ENCODE measurements around the gene APOBEC4. TPM values are rescaled to one million over a fixed set of nuclear protein-coding genes. Genes with fewer than 3 reads are reported as not detected.

Gene APOBEC4
- total RNA-seq, 1 donor = not detected

DNA sequence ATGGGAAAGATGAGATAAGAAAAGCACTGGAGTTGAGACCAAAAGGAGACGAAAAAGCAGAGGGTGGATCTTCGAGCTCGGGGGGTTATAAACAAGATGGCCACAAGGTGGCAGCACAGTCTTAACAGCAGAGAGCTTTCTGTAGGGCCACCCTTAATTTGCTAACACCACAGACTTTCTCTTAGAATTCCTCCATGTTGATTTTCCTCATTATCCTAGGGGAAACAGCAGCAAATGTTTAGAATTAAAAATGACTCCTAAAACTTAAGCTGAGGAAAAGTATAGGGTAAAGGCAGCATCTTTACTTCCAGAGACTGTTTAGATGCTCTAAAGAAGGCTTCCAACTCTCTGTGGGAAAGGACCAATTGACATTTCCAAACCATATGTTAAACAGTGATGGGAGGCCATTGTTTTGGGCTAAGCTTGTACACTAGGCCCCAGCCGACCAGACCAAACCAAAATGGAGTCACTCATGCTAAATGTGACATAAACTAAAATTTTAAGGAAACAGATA, 2.5 kb upstream of the APOBEC4 start:
- peak; percentile 93 for DNase-seq (ENCODE audit: low read depth)
- no peak overlapping the region for H3K4me3 ChIP-seq (ENCODE audit: low read depth, low read length)
- TF ChIP-seq, protein P1, sequence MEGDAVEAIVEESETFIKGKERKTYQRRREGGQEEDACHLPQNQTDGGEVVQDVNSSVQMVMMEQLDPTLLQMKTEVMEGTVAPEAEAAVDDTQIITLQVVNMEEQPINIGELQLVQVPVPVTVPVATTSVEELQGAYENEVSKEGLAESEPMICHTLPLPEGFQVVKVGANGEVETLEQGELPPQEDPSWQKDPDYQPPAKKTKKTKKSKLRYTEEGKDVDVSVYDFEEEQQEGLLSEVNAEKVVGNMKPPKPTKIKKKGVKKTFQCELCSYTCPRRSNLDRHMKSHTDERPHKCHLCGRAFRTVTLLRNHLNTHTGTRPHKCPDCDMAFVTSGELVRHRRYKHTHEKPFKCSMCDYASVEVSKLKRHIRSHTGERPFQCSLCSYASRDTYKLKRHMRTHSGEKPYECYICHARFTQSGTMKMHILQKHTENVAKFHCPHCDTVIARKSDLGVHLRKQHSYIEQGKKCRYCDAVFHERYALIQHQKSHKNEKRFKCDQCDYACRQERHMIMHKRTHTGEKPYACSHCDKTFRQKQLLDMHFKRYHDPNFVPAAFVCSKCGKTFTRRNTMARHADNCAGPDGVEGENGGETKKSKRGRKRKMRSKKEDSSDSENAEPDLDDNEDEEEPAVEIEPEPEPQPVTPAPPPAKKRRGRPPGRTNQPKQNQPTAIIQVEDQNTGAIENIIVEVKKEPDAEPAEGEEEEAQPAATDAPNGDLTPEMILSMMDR (IDR thresholded peaks at IDR 0.05; ENCODE audit: insufficient read depth, low read length) = peak; percentile 82

DNA sequence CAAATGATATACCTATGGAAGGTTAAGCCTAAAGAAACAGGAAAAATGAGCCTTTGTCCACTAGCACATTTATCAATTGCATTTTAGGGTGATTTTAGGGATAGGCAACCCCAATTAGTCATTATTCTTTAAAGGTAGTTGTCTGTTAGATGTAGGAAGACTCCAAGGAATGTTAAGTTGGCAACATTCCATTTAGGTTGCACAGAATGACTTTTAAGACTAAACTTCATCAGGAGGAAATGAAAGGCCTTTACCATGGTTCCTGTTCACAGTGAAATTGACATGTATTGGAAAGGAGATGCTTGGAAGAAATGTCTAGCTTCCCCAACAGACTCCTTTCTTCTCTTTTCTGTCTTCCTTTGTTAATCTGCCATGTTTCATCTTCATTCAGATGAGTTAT, 1.6 kb upstream of the APOBEC4 start:
- TF ChIP-seq, protein P1 (IDR thresholded peaks at IDR 0.05; ENCODE audit: insufficient read depth, low read length) = no peak
- no peak for DNase-seq (ENCODE audit: low read depth)

DNA sequence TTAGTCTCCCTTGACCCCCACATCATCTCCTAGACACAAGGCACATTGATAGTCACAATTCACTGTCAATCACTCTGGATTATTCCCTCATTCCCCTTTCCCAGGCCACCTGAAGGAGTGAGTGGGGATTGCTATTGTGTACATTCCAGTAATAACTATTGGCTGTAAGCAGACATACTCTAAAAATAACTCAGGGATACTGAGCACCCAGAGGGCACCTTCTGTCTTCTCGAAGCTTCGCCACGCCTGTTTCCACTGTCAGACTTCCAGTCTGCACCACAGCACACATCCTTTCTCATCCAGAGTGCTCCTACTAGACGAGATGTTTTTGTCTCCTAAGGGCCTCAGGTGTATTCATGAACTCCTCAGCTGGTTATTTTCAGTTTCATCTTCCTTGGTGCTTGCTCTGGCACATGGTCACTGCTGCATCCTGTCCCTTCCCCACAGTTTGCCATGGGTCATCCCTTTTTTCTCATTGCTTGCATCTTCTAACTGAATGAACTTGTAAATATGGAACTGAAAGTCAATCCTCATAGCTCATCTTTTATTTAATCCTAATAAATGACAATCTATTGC, 848 bp upstream of the APOBEC4 start:
- no peak for DNase-seq (ENCODE audit: low read depth)
- no peak overlapping the region for H3K4me3 ChIP-seq (ENCODE audit: low read depth, low read length)
- TF ChIP-seq, protein P1 (IDR thresholded peaks at IDR 0.05; ENCODE audit: insufficient read depth, low read length) = no peak

More for the DNA sequence above, 1.6 kb upstream of the APOBEC4 start:
- no peak overlapping the region for H3K4me3 ChIP-seq (ENCODE audit: low read depth, low read length)

DNA sequence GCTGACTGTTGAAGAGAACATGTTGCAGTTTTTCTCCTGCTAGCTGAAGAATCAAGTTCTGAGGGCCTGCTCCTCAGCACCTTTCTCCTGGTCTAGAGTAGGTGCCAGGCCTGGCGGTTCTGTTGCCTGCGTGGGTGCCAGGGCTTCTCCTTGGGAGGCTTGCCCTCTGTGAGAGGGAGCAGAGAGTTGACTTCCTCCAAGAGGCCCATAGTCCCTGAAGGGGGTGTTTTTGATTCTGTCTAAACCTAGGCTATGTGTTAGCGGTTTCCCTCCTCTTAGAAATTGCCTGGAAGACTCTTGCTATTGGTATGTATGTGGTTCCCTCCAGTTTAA, 312 bp upstream of the APOBEC4 start:
- no peak for DNase-seq (ENCODE audit: low read depth)
- TF ChIP-seq, protein P1 (IDR thresholded peaks at IDR 0.05; ENCODE audit: insufficient read depth, low read length) = no peak
- no peak overlapping the region for H3K4me3 ChIP-seq (ENCODE audit: low read depth, low read length)

DNA sequence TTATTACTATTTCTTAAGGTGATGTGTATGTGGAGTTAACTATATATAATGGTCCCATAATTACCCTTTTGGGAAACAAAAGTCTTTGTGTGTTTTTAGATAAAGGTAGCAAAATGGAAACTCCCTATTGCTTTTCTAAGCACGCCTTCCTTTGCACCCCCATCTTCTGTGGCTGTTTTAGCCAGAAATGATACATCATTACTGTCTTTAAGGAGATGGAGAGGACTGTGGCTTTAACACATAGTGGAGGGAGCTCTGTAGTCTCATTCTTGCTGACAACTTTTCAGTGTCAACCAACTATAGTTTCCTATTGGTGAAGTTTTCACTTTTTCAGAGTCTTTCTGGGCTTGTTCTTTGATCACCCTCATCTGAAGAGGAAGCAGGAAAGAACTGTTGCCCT, 1.0 kb downstream of the APOBEC4 start:
- TF ChIP-seq, protein P1 (IDR thresholded peaks at IDR 0.05; ENCODE audit: insufficient read depth, low read length) = no peak
- H3K4me3 ChIP-seq (ENCODE audit: low read depth, low read length) = no peak overlapping the region
- no peak for DNase-seq (ENCODE audit: low read depth)

DNA sequence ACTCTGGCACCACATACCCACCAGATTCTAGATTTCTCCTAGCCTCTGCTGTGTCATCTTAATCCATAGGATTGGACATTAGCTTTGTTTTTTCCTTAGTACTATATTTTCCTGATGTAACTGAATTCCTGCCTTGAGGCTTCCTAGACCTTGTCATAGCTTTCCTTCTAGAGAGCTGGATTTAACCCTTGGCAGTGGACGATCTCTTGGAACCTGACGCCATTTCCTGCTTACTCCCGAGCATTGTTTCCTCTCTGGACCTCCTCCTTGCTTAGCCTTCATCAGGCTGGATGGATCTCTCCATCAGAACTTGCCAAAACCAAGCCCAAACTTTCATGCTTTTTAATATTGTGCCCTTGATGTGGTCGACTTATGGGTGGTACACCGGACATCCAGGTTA, 1.5 kb downstream of the APOBEC4 start:
- TF ChIP-seq, protein P1 (IDR thresholded peaks at IDR 0.05; ENCODE audit: insufficient read depth, low read length) = no peak
- DNase-seq (ENCODE audit: low read depth) = no peak
- no peak overlapping the region for H3K4me3 ChIP-seq (ENCODE audit: low read depth, low read length)

DNA sequence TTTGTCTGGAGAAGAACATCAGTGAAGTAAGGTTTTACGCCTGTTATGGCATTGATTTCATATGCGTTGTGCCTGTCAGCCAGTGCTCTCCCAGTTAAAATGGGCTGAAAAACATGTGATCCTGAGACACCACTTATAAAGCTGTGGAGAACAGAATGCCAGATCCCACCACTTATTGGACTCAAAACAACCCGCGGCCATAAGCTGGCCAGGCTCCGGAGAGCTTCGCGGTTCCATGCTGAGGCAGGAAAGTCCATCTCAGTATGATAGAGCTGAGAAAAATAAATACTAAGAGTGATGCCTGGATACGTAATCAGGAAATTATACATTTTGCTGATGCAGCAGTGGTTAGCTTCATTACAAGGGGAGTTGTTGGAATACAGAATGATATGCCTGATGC, 5.1 kb downstream of the APOBEC4 start:
- no peak overlapping the region for H3K4me3 ChIP-seq (ENCODE audit: low read depth, low read length)
- no peak for DNase-seq (ENCODE audit: low read depth)
- TF ChIP-seq, protein P1 (IDR thresholded peaks at IDR 0.05; ENCODE audit: insufficient read depth, low read length) = no peak
